K562 (cell line): ENCODE measurements around the gene NLRP6. TPM values are rescaled to one million over a fixed set of nuclear protein-coding genes. Genes with fewer than 3 reads are reported as not detected.

Source experiments
- CEBPB ChIP-seq: fragments of 450-650 bp; IDR thresholded peaks from 2 replicates; pipeline ENCODE4 v1.6.1; 2016; ENCODE audit warnings: missing genetic modification characterization, missing compliant biosample characterization
- ELF2 ChIP-seq: fragments of 250-450 bp; sonication (Bioruptor Pico); IDR thresholded peaks from 2 replicates; pipeline ENCODE4 v1.5.0; 2021; ENCODE audit warnings: mild to moderate bottlenecking
- EP400 ChIP-seq: fragments of 450-650 bp; IDR thresholded peaks from 2 replicates; pipeline ENCODE4 v1.6.1; 2017; ENCODE audit warnings: antibody characterized with exemption, mild to moderate bottlenecking, moderate library complexity
- HDAC3 ChIP-seq: fragments of 450-650 bp; IDR thresholded peaks from 2 replicates; pipeline ENCODE4 v1.6.1; 2018; ENCODE audit warnings: borderline replicate concordance, mild to moderate bottlenecking, moderate library complexity; ENCODE audit not compliant: partially characterized antibody
- HOXB6 ChIP-seq: fragments of 250-450 bp; sonication (Bioruptor Pico); IDR thresholded peaks from 2 replicates; pipeline ENCODE4 v1.5.1; 2022; ENCODE audit warnings: mild to moderate bottlenecking, borderline replicate concordance
- IFI16 ChIP-seq: fragments of 250-450 bp; sonication (Bioruptor Pico); IDR thresholded peaks from 2 replicates; pipeline ENCODE4 v2.1.2; 2022; ENCODE audit warnings: mild to moderate bottlenecking, inconsistent platforms
- LARP7 ChIP-seq: fragments of 450-650 bp; IDR thresholded peaks from 2 replicates; pipeline ENCODE4 v1.6.1; 2016
- LCOR ChIP-seq: sonication (generic); formaldehyde crosslinking; IDR thresholded peaks from 2 replicates; pipeline ENCODE4 v1.8.0; 2022; ENCODE audit warnings: mild to moderate bottlenecking, missing genetic modification reagents
- NRF1 ChIP-seq, 2 experiments: fragments of 450-650 bp; IDR thresholded peaks in 1 of 2; conservative IDR thresholded peaks in 1 of 2; 2 replicates each; pipeline ENCODE4 v1.6.1; 2014; ENCODE audit warnings: mild to moderate bottlenecking in 2 of 2
- PHF8 ChIP-seq: fragments of 200-600 bp; sonication (generic); IDR thresholded peaks from 2 replicates; pipeline ENCODE4 v1.6.1; 2012; ENCODE audit warnings: mixed run types, mild to moderate bottlenecking, inconsistent platforms, low read length, moderate library complexity, borderline replicate concordance
- POLR2AphosphoS2 ChIP-seq: IDR thresholded peaks from 2 replicates; pipeline ENCODE4 v1.6.1; 2012; ENCODE audit warnings: low read length, improper control_type of control experiment
- SMARCA5 ChIP-seq: fragments of 450-650 bp; IDR thresholded peaks from 2 replicates; pipeline ENCODE4 v1.6.1; 2016
- SREBF1 ChIP-seq: fragments of 150-350 bp; IDR thresholded peaks from 2 replicates; pipeline ENCODE4 v1.6.1; 2014; ENCODE audit warnings: antibody characterized with exemption, low read depth, low read length, borderline replicate concordance
- TAF7 ChIP-seq: fragments of 450-650 bp; IDR thresholded peaks from 2 replicates; pipeline ENCODE4 v1.6.1; 2016; ENCODE audit warnings: missing genetic modification characterization, missing compliant biosample characterization
- TRIM24 ChIP-seq, 2 experiments: fragments of 450-650 bp; IDR thresholded peaks; 2 replicates each; pipeline ENCODE4 v1.6.1; 2016
- ZBTB7A ChIP-seq: IDR thresholded peaks from 2 replicates; pipeline ENCODE4 v1.6.1; 2011; ENCODE audit warnings: low read depth, mild to moderate bottlenecking, low read length, moderate library complexity, borderline replicate concordance; ENCODE audit not compliant: control insufficient read depth
- ZNF764 ChIP-seq: fragments of 250-450 bp; sonication (Bioruptor Pico); IDR thresholded peaks from 2 replicates; pipeline ENCODE4 v1.4.0; 2020; ENCODE audit warnings: low read depth, mild to moderate bottlenecking, moderate library complexity
- polyA plus RNA-seq, 8 experiments: library from polyadenylated mRNA; depleted of rRNA in 4 of 8; stranded (reverse) in 5 of 8; unstranded in 3 of 8; fragments of >200 nt; fragmentation: Nextera tagmentation in 2 of 8; fragmentation: Illumina TruSeq in 1 of 8; extraction: Ambion mirVana in 2 of 8; extraction: Trizol in 1 of 8; gene quantifications; 2 replicates each; pipeline versions ENCODE4 v1.2.1 to v1.2.3, GENCODE V29; 2011 to 2014; ENCODE audit warnings: inconsistent platforms in 1 of 8, missing spikeins in 1 of 8
- total RNA-seq, 7 experiments: library from RNA; depleted of rRNA in 6 of 7; stranded (reverse); fragments of >200 nt in 6 of 7; fragmentation: Illumina TruSeq in 2 of 7; extraction: Trizol in 2 of 7; gene quantifications; 2 replicates each; pipeline versions ENCODE4 v1.2.1 to v1.2.3, GENCODE V29; 2011 to 2021; ENCODE audit warnings: low replicate concordance in 1 of 7
- TF ChIP-seq, protein P1 (sequence below), 2 experiments: fragments of 450-650 bp; conservative IDR thresholded peaks; 2 replicates each; pipeline ENCODE4 v1.6.1; 2017; ENCODE audit warnings: mild to moderate bottlenecking in 2 of 2, moderate library complexity in 2 of 2
- TF ChIP-seq, protein P2 (sequence below): sonication (generic); formaldehyde crosslinking; IDR thresholded peaks from 2 replicates; pipeline ENCODE4 v1.4.0; 2020; ENCODE audit warnings: mild to moderate bottlenecking, missing genetic modification reagents
- TF ChIP-seq, protein P3 (sequence below): fragments of 450-650 bp; IDR thresholded peaks from 2 replicates; pipeline ENCODE4 v1.6.1; 2016; ENCODE audit warnings: mild to moderate bottlenecking
- TF ChIP-seq, protein P4 (sequence below), 3 experiments: fragments of 200-800 bp in 1 of 3; sonication (Bioruptor generic) in 1 of 3; sonication (generic) in 1 of 3; formaldehyde crosslinking in 1 of 3; IDR thresholded peaks; 2 replicates each; pipeline versions ENCODE4 v1.6.1 to v1.8.0; 2016 to 2022; ENCODE audit warnings: mild to moderate bottlenecking in 2 of 3, missing compliant biosample characterization in 2 of 3, missing genetic modification characterization in 2 of 3, missing genetic modification reagents in 1 of 3

NLRP6 gene
- total and polyA plus RNA-seq, 9 of the 15 experiments (the other 6 are each of a cell fraction or from before 2014, with no cell fraction given), result 0.03 to 0.18 (median 0.15) TPM; not detected in 5

DNA sequence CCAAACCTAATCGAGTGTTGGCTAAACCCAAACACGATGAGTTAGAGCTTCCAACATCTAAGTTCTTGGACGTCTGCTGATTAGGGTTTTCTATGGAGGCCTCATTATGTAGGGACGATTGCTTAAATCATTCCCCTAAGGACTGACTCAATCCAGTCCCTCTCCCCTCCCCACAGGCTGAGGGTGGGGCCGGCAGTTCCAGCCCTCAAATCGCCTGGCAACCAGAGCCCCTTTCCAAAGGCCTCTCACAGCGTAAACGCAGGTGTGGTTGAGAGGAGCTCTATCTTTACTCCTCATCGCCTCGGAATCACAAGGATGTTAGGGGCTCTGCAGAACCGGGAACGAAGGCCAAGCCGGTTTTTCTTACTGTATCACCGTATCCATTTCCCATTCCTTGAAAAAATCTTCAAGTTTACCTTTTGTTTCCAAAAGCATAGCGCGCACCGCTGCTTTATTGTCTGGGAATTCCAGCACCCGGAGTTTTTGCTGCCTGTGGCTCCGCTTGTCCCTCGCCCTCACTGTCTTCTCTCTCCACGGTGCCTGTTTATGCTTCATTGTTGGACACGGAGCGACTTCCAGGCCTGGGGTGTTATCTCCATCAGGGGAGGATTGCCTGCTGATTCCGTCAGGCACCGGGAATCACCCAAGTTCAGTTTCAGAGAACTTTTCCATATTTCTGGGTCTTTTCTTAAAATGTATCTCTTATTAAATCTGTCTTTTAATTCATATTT lies 56.2 kb downstream of the NLRP6 start (continued):
- TF ChIP-seq, protein P1, sequence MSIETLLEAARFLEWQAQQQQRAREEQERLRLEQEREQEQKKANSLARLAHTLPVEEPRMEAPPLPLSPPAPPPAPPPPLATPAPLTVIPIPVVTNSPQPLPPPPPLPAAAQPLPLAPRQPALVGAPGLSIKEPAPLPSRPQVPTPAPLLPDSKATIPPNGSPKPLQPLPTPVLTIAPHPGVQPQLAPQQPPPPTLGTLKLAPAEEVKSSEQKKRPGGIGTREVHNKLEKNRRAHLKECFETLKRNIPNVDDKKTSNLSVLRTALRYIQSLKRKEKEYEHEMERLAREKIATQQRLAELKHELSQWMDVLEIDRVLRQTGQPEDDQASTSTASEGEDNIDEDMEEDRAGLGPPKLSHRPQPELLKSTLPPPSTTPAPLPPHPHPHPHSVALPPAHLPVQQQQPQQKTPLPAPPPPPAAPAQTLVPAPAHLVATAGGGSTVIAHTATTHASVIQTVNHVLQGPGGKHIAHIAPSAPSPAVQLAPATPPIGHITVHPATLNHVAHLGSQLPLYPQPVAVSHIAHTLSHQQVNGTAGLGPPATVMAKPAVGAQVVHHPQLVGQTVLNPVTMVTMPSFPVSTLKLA (conservative IDR thresholded peaks at IDR 0.05), result no peak
- TF ChIP-seq IFI16 (CRISPR knock-in tag), result no peak
- TF ChIP-seq, protein P2, sequence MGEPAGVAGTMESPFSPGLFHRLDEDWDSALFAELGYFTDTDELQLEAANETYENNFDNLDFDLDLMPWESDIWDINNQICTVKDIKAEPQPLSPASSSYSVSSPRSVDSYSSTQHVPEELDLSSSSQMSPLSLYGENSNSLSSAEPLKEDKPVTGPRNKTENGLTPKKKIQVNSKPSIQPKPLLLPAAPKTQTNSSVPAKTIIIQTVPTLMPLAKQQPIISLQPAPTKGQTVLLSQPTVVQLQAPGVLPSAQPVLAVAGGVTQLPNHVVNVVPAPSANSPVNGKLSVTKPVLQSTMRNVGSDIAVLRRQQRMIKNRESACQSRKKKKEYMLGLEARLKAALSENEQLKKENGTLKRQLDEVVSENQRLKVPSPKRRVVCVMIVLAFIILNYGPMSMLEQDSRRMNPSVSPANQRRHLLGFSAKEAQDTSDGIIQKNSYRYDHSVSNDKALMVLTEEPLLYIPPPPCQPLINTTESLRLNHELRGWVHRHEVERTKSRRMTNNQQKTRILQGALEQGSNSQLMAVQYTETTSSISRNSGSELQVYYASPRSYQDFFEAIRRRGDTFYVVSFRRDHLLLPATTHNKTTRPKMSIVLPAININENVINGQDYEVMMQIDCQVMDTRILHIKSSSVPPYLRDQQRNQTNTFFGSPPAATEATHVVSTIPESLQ, result no peak
- no peak for TF ChIP-seq LARP7
- TF ChIP-seq, protein P3, sequence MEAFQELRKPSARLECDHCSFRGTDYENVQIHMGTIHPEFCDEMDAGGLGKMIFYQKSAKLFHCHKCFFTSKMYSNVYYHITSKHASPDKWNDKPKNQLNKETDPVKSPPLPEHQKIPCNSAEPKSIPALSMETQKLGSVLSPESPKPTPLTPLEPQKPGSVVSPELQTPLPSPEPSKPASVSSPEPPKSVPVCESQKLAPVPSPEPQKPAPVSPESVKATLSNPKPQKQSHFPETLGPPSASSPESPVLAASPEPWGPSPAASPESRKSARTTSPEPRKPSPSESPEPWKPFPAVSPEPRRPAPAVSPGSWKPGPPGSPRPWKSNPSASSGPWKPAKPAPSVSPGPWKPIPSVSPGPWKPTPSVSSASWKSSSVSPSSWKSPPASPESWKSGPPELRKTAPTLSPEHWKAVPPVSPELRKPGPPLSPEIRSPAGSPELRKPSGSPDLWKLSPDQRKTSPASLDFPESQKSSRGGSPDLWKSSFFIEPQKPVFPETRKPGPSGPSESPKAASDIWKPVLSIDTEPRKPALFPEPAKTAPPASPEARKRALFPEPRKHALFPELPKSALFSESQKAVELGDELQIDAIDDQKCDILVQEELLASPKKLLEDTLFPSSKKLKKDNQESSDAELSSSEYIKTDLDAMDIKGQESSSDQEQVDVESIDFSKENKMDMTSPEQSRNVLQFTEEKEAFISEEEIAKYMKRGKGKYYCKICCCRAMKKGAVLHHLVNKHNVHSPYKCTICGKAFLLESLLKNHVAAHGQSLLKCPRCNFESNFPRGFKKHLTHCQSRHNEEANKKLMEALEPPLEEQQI, result no peak
- no peak for TF ChIP-seq TAF7 (tag)
- no peak for TF ChIP-seq TRIM24 (IDR thresholded peaks at IDR 0.05)
- no peak for TF ChIP-seq ELF2
- TF ChIP-seq EP400, result no peak
- TF ChIP-seq PHF8, result no peak
- no peak for TF ChIP-seq SREBF1
- TF ChIP-seq NRF1 (conservative IDR thresholded peaks at IDR 0.05 in 1 of 2, IDR thresholded peaks at IDR 0.05 in 1 of 2), result 0 out of 4 replicates have a peak, but pooled peaks of 1 of the 2 experiments have one; percentile 16
- TF ChIP-seq HOXB6 (CRISPR knock-in tag), result no peak
- no peak for TF ChIP-seq ZBTB7A
- no peak for TF ChIP-seq HDAC3
- no peak for TF ChIP-seq LCOR (CRISPR knock-in tag)
- TF ChIP-seq, protein P4, sequence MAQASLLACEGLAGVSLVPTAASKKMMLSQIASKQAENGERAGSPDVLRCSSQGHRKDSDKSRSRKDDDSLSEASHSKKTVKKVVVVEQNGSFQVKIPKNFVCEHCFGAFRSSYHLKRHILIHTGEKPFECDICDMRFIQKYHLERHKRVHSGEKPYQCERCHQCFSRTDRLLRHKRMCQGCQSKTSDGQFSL (CRISPR knock-in tag; IDR thresholded peaks at IDR 0.05), result no peak
- TF ChIP-seq, protein P4 (tag; IDR thresholded peaks at IDR 0.05), result no peak
- no peak for TF ChIP-seq POLR2AphosphoS2
- TF ChIP-seq SMARCA5, result no peak
- TF ChIP-seq ZNF764, result no peak
- peak; percentile 75 for TF ChIP-seq CEBPB (tag)
